Motor neuron (in vitro differentiated cells): ENCODE data around the gene PSKH1. TPM values are rescaled to one million over a fixed set of nuclear protein-coding genes. Genes with fewer than 3 reads are reported as not detected.
"Not testable (repeated sequence)": the region's sequence is repeated elsewhere in the genome, so short reads cannot be mapped to it uniquely, and the experiment has no call there.

ENCODE experiments used
- ATAC-seq, 8 experiments: fragments of 200-7000 bp; cut with Tn5 transposase; replicated peaks in 6 of 8; 2 replicates each; pipeline ENCODE4 v1.8.0; 2021; ENCODE audit warnings: mild to moderate bottlenecking in 8 of 8, moderate library complexity in 8 of 8
- H3K27ac ChIP-seq, 2 donors: fragments of 250-450 bp; sonication (Bioruptor Pico); 2 replicates each; pipeline ENCODE4 v1.9.0; 2021; ENCODE audit warnings: antibody characterized with exemption in 2 of 2, mild to moderate bottlenecking in 2 of 2, moderate library complexity in 1 of 2
- H3K4me1 ChIP-seq, 2 donors: fragments of 250-450 bp; sonication (Bioruptor Pico); replicated peaks in 1 of 2; 2 replicates each; pipeline ENCODE4 v1.6.1; 2021; ENCODE audit warnings: antibody characterized with exemption in 2 of 2, mild to moderate bottlenecking in 2 of 2, moderate library complexity in 1 of 2
- H3K4me3 ChIP-seq, 5 donors: fragments of 250-450 bp; sonication (Bioruptor Pico); 2 replicates each; pipeline ENCODE4 v1.9.0; 2021; ENCODE audit warnings: antibody characterized with exemption in 5 of 5, mild to moderate bottlenecking in 5 of 5, moderate library complexity in 4 of 5
- WGBS, 10 experiments: fragments of 450-650 bp; shearing (Covaris generic); methylation state at CpG; one replicate each; pipeline ENCODE4 v1.0.0; 2022; 5-methylcytosine and 5-hydroxymethylcytosine counted together
- in situ Hi-C, 9 experiments: fragments of 400-800 bp; cut with MboI; loops; one replicate each; pipeline ENCODE4 v1.15.0; 2021; ENCODE audit warnings: low sequenced_read_pairs in 9 of 9, low pct_unique_long_range_greater_than_20kb in 2 of 9; ENCODE audit not compliant: unreplicated experiment in 9 of 9
- total RNA-seq, 8 experiments: library from RNA; unstranded; fragments of 300-600 nt; gene quantifications; 2 replicates each; pipeline versions ENCODE4 v1.2.3 to v1.2.4, GENCODE V29; 2022

Gene PSKH1
- total RNA-seq, 8 experiments from 2014 or later: 7.2 to 35.2 (median 13.9) TPM

- ATAC-seq: peak; percentile 70 to 98 (median 82)
- 0 to 100% (median 79%) methylated on average over 1 to 3 of the region's 3 CpGs; no CpG with 5 or more reads in 1 of the 10 experiments for WGBS, 10 experiments
- H3K4me3 ChIP-seq: no peak overlapping the region
- H3K27ac ChIP-seq: no peak overlapping the region
- in situ Hi-C loops: no loop called here
- H3K4me1 ChIP-seq: peaks cover 0 to 9% of the 10 kb centered on the region in 2 donors
These were observed 35.4 kb upstream of the PSKH1 start for GRCh38 chr16:67857547-67858233.

DNA sequence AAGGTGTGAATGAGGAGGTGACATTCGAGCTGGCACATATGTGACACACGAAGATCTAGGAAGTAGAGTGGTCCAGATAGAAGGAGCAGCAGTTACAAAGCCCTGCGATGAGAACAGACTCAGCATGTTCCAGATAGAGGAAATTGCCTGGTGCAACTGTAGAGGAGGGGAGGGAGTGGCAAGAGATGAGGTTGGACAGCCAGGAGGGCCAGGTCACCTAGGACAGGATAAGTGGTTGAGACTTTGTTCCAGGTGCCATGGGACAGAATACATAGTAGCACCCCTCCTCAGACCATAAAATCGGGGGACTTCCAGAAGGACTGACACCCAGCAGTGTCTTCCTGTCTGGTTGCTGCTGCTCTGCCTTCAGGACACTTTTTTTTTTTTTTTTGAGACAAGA lies 34.6 kb upstream of the PSKH1 start:
- WGBS, 10 experiments: 40 to 100% (median 88%) methylated on average over 1 to 4 of the region's 4 CpGs; no CpG with 5 or more reads in 4 of the 10 experiments
- H3K27ac ChIP-seq: no peak overlapping the region

DNA sequence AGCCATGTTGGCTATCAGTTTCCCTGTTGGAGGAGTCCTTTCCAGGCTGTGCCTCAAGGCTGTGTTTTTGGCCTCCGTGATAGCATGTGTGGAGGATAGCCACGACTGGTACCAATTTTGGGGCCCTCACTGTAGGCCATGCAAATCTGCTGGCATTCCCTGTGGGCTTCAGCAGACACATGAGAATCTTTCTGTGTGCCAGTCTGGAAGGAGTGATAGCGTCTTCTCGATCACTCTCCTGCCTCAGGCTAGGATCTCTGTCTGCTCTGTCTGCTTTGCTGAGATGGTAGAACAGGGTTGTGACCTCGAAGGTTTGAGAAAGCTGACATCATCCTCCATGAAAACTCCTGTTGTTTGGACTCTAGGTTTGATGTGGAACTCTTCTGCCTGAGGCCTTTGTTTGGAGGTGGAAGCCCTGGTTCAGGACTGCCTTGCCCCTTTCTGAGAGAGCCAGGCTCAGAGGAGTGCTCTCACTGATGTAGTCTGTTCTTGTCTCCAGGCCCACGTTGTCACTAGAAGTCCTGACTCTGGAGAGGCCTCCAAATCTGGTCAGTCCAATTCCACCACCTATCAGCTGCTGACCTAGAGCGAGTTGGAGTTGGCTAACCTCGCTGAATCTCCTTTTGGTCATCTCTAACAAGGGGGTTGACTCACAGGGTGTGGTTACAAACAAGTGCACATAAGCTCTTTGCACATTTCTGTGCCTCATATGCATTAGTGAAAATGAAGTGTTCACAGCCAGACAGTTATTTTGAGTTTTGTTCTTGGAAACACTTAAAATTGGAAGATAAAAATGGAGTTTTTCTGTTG lies 32.3 kb upstream of the PSKH1 start:
- in situ Hi-C loops: no loop called here
- peak in 3 of 8 experiments; percentile 45 to 85 (median 50) for ATAC-seq
- H3K4me1 ChIP-seq: peaks cover 0 to 9% of the 10 kb centered on the region in 2 donors
- no peak overlapping the region for H3K4me3 ChIP-seq
- 0 to 100% (median 93%) methylated on average over 1 to 8 of the region's 8 CpGs; no CpG with 5 or more reads in 3 of the 10 experiments for WGBS, 10 experiments
- no peak overlapping the region for H3K27ac ChIP-seq

More for the DNA sequence above, 34.6 kb upstream of the PSKH1 start:
- H3K4me3 ChIP-seq: no peak overlapping the region
- in situ Hi-C loops: no loop called here
- peaks cover 0 to 9% of the 10 kb centered on the region in 2 donors for H3K4me1 ChIP-seq
- ATAC-seq: no peak

DNA sequence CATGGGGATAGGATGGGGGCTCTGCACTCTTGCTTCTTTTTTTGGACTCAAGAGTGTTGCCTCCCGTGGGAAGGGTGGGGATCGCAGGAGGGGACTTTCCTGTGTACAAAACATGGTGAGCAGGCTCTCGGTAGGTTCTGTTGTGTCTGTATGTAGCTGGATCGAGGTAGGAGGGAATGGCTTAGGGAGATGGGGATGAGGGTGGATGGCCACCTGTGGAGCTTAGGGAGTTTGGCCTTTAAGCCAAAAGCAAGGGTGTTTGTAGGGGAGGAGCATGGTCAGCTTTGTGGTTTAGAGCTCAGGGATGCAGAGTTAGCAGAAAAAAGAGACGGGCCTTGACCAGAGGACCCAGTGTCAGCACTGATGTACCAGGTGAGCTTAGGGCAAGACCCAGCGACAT lies 31.2 kb upstream of the PSKH1 start:
- H3K4me1 ChIP-seq: peaks cover 0 to 8% of the 10 kb centered on the region in 2 donors
- WGBS, 10 experiments: 80 to 100% (median 100%) methylated on average over 1 to 5 of the region's 6 CpGs; no CpG with 5 or more reads in 5 of the 10 experiments
- H3K27ac ChIP-seq: no peak overlapping the region
- no peak overlapping the region for H3K4me3 ChIP-seq
- in situ Hi-C loops: no loop called here
- no peak for ATAC-seq

- peak in 4 of 8 experiments; percentile 22 to 71 (median 58) for ATAC-seq
- H3K4me3 ChIP-seq: no peak overlapping the region
- WGBS, 10 experiments: 33 to 100% (median 90%) methylated on average over 1 to 8 of the region's 11 CpGs; no CpG with 5 or more reads in 4 of the 10 experiments
- no peaks in the 10 kb centered on the region for H3K4me1 ChIP-seq
- no peak overlapping the region for H3K27ac ChIP-seq
- in situ Hi-C loops: no loop called here
These were observed 30.2 kb upstream of the PSKH1 start for GRCh38 chr16:67862623-67863583.

GRCh38 chr16:67864044-67864443 lies 29.0 kb upstream of the PSKH1 start:
- ATAC-seq, H3K4me3 ChIP-seq, in situ Hi-C loops, H3K4me1 ChIP-seq, H3K27ac ChIP-seq: not testable (repeated sequence)
- WGBS, 10 experiments: 96 to 100% (median 100%) methylated on average over 1 to 5 of the region's 6 CpGs; no CpG with 5 or more reads in 5 of the 10 experiments

GRCh38 chr16:67864594-67864993 lies 28.5 kb upstream of the PSKH1 start:
- ATAC-seq: no peak
- 40 to 100% (median 100%) methylated on average over 1 of the region's 2 CpGs; no CpG with 5 or more reads in 6 of the 10 experiments for WGBS, 10 experiments
- in situ Hi-C loops: no loop called here
- H3K4me3 ChIP-seq: no peak overlapping the region
- H3K4me1 ChIP-seq: no peaks in the 10 kb centered on the region
- no peak overlapping the region for H3K27ac ChIP-seq

DNA sequence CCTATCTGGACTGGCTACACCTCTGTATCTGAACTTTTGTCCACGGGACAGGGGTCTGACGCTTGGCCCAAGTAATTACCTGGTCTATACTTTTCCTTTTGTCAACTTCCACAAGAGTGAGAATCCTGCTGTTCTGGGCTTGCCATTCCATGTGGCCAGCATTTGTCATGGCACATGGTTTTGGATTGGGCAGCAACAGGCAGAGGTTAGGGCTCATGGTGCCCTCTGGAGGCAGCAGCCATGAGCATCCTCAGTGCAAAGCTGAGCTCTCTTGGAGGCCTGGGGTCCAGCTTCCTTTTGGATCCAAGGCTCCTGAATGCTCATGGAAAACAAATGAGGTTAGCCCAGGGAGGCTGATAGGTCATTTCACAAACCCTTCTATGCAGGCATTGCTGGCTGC lies 27.7 kb upstream of the PSKH1 start:
- WGBS, 10 experiments: no CpG with 5 or more reads among the region's 2 CpGs
- in situ Hi-C loops: no loop called here
- ATAC-seq: peak in 4 of 8 experiments; percentile 44 to 75 (median 56)
- Histone ChIP-seq H3K4me1 (no peaks in the 10 kb centered on the region), H3K27ac (no peak overlapping the region), H3K4me3 (no peak overlapping the region)

- Histone ChIP-seq H3K27ac (no peak overlapping the region), H3K4me3 (no peak overlapping the region), H3K4me1 (peaks cover 0 to 3% of the 10 kb centered on the region in 2 donors)
- 100% methylated on average over 1 of the region's 6 CpGs; no CpG with 5 or more reads in 9 of the 10 experiments for WGBS, 10 experiments
- ATAC-seq: no peak
- in situ Hi-C loops: no loop called here
These were observed 24.8 kb upstream of the PSKH1 start for GRCh38 chr16:67868290-67868689.

DNA sequence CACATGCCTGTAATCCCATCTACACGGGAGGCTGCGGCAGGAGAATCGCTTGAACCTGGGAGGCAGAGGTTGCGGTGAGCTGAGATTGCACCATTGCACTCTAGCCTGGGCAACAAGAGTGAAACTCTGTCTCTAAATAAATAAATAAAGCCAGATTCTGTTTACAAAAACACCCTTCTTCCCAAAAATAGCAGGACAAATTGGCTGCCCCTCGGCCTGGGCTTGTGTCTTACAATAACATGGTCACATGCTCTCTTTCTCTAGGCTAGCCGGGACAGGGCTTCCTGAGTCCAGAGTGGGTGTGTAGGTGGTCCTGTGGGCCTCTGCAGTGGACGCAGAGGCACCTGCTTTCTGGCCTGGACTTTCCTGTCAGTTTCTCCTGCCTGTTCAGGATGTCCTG lies 23.4 kb upstream of the PSKH1 start:
- Histone ChIP-seq H3K4me3 (no peak overlapping the region), H3K27ac (no peak overlapping the region), H3K4me1 (peaks cover 8 to 12% of the 10 kb centered on the region in 2 donors)
- ATAC-seq: no peak
- in situ Hi-C loops: no loop called here
- WGBS, 10 experiments: 74 to 100% (median 92%) methylated on average over 1 to 4 of the region's 7 CpGs; no CpG with 5 or more reads in 4 of the 10 experiments

- Histone ChIP-seq H3K4me3 (no peak overlapping the region), H3K27ac (no peak overlapping the region), H3K4me1 (peaks cover 11 to 14% of the 10 kb centered on the region in 2 donors)
- 27 to 100% (median 57%) methylated on average over 1 to 2 of the region's 3 CpGs; no CpG with 5 or more reads in 5 of the 10 experiments for WGBS, 10 experiments
- in situ Hi-C loops: no loop called here
- no peak for ATAC-seq
These were observed 21.8 kb upstream of the PSKH1 start for GRCh38 chr16:67871256-67871655.

DNA sequence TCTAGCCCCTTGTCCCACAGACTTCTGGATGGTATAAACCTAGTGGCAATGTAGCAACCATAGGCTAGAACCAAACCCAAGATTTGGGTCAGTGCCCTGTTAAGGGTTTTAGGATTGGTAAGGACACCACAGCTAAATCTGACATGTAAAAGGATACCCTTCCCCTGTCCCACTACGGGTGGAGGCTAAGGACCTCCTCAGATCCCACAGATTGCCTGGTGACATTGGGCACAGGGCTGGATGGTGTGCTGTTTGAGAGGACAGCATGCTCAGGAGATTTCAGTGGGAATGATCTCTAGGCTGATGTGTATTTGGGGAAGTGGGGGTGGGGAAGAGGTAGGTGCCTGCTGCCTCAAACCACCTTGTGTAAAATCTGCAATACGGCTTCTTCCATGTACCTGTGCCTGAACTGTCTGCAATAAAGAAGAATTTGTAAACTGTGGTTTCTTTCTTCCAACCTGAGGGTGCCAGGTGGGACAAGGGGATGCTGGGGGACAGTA lies 20.9 kb upstream of the PSKH1 start:
- peaks cover 11 to 14% of the 10 kb centered on the region in 2 donors for H3K4me1 ChIP-seq
- H3K27ac ChIP-seq: no peak overlapping the region
- H3K4me3 ChIP-seq: peak overlapping the region in 3 of 5 donors; percentile 88 to 99 (median 91)
- ATAC-seq: no peak
- in situ Hi-C loops: no loop called here
- 19 to 100% (median 71%) methylated on average over 1 to 2 of the region's 2 CpGs; no CpG with 5 or more reads in 5 of the 10 experiments for WGBS, 10 experiments
